SK-MEL-5 (cell line): ENCODE results near the gene NATD1. TPM values are rescaled to one million over a fixed set of nuclear protein-coding genes. Genes with fewer than 3 reads are reported as not detected.
"Not testable (repeated sequence)": the region's sequence is repeated elsewhere in the genome, so short reads cannot be mapped to it uniquely, and the experiment has no call there.

ENCODE experiments used
- DNase-seq: peaks from one replicate; pipeline ENCODE4 v3.0.0-alpha.2; 2016; ENCODE audit warnings: low read depth, low spot score
- in situ Hi-C: cut with HindIII; loops from 2 replicates; pipeline ENCODE4 v1.10.0; 2016; ENCODE audit warnings: low sequenced_read_pairs, high pct_unique_total_duplicates, low pct_unique_long_range_greater_than_20kb
- total RNA-seq: library from RNA; depleted of rRNA; stranded (reverse); fragments of >200 nt; shearing (Covaris generic); gene quantifications from 2 replicates; pipeline ENCODE4 v1.2.3, GENCODE V29; 2014

NATD1 gene
- total RNA-seq, 1 experiment from 2014 or later: 2.7 TPM

DNA sequence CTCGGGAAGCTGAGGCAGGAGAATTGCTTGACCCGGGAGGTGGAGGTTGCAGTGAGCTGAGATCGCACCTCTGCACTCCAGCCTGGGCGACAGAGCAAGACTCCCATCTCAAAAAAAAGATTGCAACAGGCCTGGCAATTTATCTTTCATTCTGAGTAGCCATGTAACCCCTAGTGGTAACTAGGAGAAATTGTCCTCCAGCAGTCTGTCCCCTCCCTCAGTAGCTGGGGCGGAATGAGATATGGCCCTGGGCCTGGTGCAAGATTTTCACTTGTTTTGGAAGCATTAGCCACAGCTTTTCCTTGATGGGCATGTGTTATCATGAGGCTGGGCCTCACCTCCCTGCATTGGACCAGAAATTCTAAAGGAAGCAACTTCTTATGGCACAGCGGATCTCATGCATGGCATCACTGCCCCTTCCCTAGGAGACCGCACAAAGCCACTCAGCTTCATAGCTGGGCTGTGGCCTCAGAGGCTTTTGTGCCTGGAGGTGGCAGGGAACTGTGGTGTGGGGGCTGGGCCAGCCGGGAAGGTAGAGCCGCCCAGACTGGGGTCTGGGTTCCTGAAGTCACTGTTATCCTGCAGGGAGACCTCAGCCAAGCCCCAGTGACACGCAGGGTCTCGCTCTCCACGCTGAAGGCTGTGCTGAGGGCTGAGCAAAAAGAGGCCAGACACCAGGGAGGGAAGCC, 13.4 kb downstream of the NATD1 start:
- peak; percentile 59 for DNase-seq
- in situ Hi-C loops: no loop called here

DNA sequence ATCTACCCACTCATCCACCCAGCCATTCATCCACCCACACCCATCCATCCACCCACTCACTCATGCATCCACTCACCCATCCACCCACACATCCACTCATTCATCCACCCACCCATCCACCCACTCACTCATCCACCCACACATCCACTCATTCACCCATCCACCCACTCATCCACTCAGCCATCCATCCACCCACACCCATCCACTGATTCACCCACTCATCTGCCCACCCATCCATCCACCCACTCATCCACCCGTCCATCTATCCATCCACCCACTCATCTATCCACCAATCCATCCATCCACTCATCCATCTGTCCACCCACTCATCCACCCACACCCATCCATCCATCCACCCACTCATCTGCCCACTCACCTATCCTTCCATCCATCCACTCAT, 17.3 kb downstream of the NATD1 start:
- no peak for DNase-seq
- in situ Hi-C loops: no loop called here

DNA sequence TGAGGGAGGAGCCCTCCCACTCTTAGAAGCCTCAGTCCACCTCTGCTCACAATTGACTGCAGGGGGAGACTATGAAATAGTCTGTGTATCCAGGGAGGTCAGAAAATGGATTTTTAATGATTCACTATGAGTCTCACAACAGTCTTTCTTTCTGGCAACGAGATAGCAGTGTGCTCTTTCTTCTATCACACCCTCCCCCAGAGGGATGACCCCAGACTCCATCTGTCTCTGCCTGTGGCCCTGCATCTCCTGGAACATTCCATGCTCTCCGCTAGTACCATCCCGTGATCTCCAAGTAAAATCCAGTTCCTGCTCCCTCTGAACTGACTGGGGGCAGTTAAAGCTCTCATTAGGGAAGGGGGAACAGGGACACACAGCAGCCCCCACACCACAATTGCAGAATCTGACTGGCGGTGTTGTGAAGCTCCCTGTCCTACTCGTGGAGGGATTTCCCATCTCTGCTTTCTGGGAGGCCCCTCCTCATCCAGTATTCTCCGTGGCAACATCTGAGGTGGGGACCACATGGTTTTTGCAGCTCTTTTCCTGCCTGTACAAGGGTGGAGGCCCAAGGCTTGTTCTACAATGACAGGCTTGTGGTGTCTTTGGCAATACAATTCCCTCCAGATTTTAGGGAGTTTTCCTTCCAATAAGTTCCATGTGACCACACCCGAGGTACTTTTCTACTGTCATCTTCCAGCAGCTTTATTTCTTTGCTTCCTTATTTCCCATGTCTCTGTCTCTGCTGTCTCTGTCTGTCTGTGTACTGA, 19.4 kb downstream of the NATD1 start:
- in situ Hi-C loops: no loop called here

DNA sequence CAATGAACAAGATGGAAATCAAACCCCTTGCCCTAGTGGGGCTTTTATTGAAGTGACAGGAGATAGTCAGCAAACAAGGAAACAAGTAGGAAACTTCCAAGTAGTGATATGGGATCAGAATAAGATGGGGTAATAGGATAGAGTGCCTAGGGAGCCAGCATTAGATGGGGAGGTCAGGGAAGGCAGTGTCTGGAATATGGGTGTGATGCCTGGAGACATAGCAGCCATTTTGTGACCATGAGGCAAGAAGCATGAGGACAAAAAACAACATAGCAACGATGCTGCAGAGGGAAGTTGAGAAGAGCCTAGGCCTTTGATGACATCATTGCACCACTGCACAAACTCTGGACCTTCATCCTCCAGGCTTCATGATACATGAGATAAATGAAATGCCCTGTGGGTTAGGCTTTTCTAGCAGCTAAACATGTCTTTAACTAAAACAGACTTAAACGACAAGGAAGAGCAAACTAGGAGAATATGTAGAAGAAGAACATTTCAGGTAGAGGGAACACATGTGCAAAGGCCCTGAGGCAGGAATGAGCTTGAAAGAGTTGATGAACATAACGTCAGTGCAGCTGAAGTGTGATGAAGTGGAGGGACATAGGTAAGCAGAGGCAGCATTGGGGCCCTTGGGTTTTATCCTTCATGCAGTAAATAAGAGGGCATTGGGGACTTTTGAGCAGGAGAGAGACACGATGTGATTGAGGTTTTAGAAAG, 21.0 kb downstream of the NATD1 start:
- in situ Hi-C loops: no loop called here
- no peak for DNase-seq

More for the DNA sequence above, 19.4 kb downstream of the NATD1 start:
- DNase-seq: no peak

DNA sequence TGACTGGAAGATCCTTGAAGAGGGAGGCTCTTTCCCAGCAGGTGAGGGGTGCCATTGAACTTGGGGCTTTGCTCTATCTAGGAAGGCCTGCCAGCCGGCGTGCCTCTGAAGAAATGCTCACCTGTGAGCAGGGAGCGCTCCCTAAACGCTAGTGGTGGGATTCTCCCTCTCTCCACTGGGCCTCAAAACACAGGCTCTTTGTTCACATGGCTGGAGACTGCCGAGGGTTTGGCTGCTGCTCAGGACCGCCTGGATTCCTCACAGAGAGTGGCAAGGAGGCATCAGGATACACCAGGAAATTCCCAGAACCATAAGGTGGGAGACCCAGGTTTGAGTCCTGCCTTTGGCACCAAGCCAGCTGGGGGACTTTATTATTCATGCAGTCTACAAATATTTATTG, 21.7 kb downstream of the NATD1 start:
- in situ Hi-C loops: no loop called here
- peak; percentile 22 for DNase-seq

DNA sequence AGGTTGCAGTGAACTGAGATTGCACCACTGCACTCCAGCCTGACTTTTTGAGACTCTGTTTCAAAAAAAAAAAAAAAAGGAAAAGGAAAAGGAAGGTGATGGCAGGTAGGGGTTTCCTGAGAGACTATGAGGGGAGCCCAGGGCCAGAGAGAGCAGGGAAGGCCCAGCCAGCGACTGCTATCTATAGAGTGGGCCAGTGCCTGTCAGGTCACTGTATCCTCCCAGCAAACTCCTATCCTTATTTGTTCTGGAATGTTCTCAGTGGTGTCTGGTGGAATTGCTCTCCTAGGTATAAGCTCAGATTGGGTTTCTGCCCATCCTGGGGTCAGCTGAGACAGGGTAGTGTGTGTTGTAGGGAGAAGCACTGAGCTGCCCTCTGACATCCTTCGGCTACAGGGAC, 24.4 kb downstream of the NATD1 start:
- in situ Hi-C loops: no loop called here
- no peak for DNase-seq

DNA sequence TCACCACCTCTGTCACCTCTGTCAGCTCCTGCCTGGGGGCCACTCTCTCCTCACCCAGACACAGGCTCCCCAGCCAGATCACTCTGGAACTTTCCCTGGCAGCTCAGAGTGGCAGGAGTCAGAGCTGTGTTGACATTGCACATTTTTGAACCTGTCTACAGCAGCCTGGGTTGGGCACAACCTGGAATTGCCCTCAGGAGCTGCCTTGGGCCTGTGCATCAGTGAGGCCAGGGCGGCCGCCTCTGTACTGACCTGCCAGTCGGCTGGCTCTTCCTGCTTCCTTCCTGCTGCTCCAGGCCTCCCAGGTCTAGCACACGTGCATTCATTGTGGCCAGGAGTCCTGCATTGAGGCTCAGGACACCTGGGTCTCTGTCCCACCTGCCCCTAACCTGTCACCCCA, 25.1 kb downstream of the NATD1 start:
- in situ Hi-C loops: no loop called here
- no peak for DNase-seq

DNA sequence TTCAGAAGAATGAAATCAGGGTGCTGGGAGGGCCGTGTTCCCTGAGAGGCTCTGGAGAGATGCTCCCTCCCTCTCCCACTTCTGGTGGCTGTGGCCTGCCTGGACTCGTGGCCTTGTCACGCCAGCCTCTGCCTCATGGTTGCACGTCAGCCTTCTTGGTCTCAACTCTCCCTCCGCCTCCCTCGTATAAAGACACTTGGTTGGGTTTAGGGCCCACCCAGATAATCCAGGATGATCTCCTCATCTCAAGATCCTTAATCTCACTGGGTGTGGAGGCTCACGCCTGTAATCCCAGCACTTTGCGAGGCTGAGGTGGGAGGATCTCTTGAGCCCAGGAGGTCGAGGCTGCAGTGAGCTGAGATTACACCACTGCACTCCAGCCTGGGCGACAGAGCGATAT, 25.9 kb downstream of the NATD1 start:
- DNase-seq, in situ Hi-C loops: not testable (repeated sequence)

DNA sequence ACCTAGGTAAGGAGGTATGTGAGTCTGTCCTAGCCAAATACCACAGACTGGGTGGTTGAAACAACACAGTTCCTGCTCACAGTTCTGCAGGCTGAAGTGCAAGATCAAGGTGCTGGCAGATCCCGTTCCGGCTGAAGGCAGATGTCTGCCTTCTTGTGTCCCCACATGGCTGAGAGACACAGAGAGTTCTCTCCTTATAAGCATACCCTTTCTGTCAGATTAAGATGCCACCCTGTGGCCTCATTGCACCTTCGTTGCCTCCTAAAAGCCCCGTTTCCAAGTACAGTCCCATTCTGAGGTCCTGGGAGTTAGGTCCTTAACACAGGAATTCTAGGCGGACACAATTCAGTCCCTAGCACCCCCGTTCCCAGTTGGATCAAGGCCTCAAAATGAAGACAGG, 30.1 kb downstream of the NATD1 start:
- in situ Hi-C loops: no loop called here
- DNase-seq: no peak

DNA sequence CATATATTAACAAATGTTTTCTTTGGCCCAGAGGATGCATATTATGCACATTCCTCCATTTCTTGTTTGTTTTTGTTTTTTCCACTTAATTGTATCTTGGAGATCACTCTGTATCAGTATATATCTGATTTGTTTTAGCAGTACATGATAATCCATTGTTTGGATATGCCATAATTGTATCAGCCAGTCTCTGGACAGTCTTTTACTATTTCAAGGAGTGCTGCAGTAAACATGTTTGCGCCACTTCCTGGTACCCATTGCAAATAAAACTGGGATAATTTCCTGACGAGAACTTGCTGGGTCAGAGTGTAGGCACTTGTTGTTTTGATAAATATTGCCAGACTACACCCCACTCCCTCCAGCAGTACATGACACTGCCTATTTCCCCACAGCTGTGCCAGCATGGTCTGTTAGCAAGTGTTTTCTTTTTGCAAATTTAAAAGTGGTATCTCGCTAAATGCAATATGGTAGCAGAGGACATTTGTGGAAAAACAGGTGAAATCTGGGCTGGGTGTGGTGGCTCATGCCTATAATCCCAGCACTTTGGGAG, 34.3 kb downstream of the NATD1 start:
- in situ Hi-C loops: no loop called here
- DNase-seq: no peak

DNA sequence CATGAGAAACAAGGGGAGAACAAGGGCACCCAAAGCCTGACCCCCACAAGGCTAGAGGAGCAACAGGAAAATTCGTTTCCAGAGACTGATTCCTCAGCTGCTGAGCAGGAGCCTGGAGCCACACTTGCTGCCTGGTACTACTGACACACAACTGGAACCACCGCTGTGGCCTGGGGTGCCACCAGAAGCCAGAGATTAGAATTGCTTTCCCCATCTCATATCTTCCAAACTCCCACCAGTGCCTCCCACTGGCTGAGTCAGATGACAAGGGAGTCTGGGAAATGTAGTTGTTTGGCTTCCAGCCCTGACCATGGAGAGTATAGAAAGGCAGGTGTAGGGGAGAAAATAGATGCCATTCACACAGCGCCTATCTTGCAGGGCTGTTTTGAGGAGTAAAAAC, 35.1 kb downstream of the NATD1 start:
- peak; percentile 43 for DNase-seq
- in situ Hi-C loops: no loop called here

DNA sequence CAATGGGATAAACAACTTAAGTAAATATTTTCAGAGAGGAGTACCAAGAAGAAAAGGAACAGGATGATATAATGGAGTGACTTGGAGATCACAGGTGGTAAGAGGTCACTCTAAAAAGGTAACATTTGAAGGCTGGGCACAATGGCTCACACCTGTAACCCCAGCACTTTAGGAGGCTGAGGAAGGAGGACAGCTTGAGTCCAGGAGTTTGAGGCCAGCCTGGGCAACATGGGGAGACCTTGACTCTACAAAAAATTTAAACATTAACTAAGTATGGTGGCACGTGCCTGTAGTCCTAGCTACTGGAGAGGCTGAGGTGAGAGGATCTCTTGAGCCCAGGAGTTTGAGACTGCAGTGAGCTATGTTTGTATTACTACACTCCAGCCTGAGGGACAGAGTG, 35.9 kb downstream of the NATD1 start:
- no peak for DNase-seq
- in situ Hi-C loops: no loop called here

DNA sequence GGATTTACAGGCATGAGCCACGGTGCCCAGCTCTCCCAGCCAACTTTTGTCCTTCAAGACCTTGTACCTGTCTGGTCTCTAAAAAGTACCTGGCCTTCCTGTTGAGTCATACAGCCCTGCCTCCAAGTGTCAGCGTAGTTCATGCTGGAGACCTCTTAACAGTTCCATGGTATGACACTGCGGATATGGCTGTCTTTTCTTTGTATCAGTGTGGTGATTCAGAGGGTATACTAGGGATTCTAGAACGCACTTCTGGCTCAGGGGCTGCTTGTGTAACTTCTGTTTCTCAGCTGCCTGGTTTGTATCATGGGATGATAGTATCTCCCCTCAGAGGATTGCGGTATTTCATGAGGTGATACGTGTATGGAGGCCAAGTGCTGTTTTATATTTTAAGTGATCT, 37.3 kb downstream of the NATD1 start:
- in situ Hi-C loops: no loop called here

DNA sequence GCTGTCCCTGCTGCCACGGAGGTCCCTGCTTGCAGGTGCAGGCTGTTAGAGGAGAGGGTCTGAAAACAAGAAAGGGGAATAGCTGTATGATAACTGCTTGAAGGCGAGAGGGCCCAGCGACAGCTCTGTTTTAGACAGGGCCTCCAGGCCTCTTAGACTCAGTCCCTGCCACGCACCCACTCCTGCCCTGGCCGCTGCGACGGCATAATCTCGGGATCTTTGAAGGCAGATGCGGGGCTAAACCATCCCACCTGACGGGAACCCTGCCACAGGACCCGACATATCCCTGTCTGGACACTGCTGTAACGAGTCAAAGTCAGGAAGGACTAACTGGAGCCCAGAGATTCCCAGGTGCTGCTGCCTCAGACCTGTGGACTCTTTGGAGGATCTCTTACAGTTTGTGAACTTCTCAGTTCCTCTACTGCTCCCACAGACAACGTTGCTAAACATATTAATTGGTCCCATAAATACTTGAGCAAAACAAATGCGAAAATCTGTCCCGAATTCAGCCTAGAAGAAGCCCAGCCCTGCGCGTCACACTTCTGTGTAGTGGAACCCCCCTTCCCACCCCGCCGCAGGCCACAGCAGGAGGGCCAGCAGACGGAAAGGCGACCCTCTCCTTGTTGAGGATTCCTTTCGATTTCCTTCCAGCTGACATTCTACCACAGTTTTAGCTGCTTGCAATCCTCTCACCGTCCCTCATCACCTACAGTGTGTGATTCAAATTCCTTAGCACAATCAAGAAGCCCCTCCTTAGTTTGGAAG, 38.3 kb downstream of the NATD1 start:
- in situ Hi-C loops: no loop called here
- no peak for DNase-seq

More for the DNA sequence above, 37.3 kb downstream of the NATD1 start:
- DNase-seq: no peak

DNA sequence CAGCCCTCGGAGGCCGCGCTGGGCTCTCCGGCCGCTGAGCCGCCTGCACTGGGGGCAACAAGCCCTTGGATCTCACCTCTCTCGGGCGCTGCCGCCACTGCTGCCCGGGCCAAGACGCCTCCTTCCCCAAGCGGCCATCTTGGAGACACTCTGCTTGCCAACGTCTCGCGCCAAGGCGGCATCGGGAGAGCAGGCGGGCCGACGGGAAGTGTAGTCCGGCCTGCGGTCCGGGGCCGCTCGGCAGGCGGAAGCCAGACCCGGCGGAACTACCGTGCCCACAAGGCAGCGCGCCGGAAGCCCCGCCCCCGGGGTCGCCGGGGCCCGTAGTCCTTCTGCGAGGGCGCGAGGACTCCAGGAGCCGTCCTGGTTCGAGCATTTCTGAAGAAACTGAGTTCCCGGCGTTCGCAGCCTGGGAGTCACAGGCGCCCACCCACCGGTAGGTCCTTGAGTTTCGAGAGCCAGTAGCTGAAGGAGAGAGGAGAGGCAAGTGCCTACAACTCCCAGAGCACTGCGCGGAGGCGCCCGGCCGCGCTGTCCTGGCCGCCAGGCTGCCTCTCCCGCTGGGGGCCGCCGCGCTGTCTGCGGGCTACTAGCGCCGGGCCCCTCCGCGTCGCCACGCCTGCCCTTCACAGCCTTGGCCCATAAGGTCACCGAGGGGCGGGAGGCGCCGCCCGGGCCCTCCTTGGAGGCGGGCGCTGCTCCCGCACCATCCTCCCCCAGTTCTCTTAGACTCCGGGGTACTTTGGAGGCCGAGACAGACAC, 39.0 kb downstream of the NATD1 start, which contains the start of gene TMEM11:
TSS of gene TMEM11 (minus strand) at position 147 of the 762 bp plus-strand sequence. CDS start at position 138, 9 bp downstream.
- in situ Hi-C loops: no loop called here
- DNase-seq: peak; percentile 94

DNA sequence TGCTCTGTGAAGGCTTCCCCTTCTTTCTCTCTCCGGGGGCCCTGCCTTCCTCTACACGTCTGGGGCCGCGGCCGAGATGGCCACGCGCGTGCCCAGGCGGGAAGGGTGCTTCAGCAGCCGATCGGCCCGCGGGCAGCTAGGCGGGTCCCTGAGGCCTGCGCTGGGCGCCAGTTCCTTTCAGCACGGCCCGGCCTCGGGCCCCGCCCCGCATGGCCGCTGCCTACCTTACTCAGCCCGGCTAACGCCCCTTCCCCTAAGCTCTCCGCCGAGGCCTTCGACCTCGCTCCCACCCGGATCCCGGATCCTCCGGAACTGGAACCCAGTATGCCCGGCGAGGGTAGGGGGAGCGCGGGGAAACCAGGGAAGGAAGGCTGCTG, 39.6 kb downstream of the NATD1 start:
- DNase-seq: no peak
- in situ Hi-C loops: no loop called here
